Measurements from ENCODE around the gene DNASE1L1.
"Not testable (repeated sequence)": the region's sequence is repeated elsewhere in the genome, so short reads cannot be mapped to it uniquely, and the experiment has no call there.

The DNASE1L1 gene

DNA sequence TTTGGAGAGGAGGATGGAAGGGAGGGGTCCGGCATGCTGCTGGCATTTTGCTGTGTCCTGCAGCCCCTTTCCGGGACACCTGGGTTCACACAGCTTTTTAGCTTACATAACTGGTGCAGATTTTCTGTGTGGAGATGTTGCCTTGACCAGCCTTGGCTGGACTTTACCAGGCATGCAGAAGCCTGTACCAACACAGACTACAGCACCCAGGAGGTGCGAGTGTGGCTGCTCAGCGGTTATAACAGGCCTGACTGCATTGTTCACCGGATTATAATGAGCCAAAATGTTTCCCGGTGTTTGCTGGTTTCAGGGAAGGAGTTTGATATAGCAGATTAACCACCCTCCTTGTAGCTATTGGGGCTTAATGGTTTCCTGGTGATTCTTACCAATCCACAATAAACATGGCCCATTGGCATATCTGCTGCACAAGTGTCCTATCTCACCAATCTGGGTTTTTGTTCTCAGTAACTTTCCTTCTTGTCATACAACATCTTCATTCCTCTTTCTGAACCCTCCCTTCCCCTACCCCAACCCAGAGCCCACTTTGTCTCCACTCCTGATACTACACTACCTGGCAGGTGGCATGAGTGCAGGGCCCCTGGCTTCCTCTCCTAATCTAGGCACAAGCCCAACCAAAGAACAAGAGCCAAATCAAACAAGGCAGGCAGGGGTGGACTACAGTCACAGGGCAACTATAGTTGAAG, 7.0 kb downstream of the DNASE1L1 start:
- Histone ChIP-seq H3K9me3 (ENCODE audit: insufficient read depth, low read depth, low read length) (no peaks in the 10 kb centered on the region), H3F3A (ENCODE audit: low read depth) (no peaks in the 10 kb centered on the region; the same call in 1 of the 2 replicates), H3K4me1 (ENCODE audit: insufficient read depth, low read length, poor library complexity, severe bottlenecking) (peaks cover 13% of the 10 kb centered on the region), H4K20me1 (ENCODE audit: insufficient read depth, low read length, poor library complexity, severe bottlenecking) (peaks cover 25% of the 10 kb centered on the region), H3K4me2 (ENCODE audit: low read depth, low read length, poor library complexity, severe bottlenecking) (no peak overlapping the region), H3K79me2 (ENCODE audit: insufficient read depth, low read length) (peaks cover 31% of the 10 kb centered on the region), H3K27me3 (ENCODE audit: insufficient read depth, low read length, poor library complexity, severe bottlenecking) (peaks cover 8% of the 10 kb centered on the region), H3K36me3 (ENCODE audit: insufficient read depth, low read length) (peaks cover 21% of the 10 kb centered on the region; the same call in 1 of the 2 replicates), H3K4me3 (ENCODE audit: low read length, poor library complexity, severe bottlenecking) (no peak overlapping the region), H3K9ac (ENCODE audit: low read depth, low read length, poor library complexity, severe bottlenecking) (no peak overlapping the region), H3K9me2 (replicated peaks; ENCODE audit: low read depth, low read length) (no peaks in the 10 kb centered on the region), H2AFZ (ENCODE audit: low read length) (no peak overlapping the region)
- no peak for TF ChIP-seq CTCF (conservative IDR thresholded peaks at IDR 0.05; ENCODE audit: low read length)
- no peak for TF ChIP-seq EZH2phosphoT487 (IDR thresholded peaks at IDR 0.05; ENCODE audit: borderline replicate concordance)

- no peak overlapping the region for H2AFZ ChIP-seq (ENCODE audit: low read length)
- H3K4me2 ChIP-seq (ENCODE audit: low read depth, low read length, poor library complexity, severe bottlenecking), result no peak overlapping the region
- peaks cover 8% of the 10 kb centered on the region for H3K27me3 ChIP-seq (ENCODE audit: insufficient read depth, low read length, poor library complexity, severe bottlenecking)
- H3K9me3 ChIP-seq (ENCODE audit: insufficient read depth, low read depth, low read length), result no peaks in the 10 kb centered on the region
- H3K4me3 ChIP-seq (ENCODE audit: low read length, poor library complexity, severe bottlenecking), result no peak overlapping the region
- H4K20me1 ChIP-seq (ENCODE audit: insufficient read depth, low read length, poor library complexity, severe bottlenecking), result peaks cover 25% of the 10 kb centered on the region
- H3K4me1 ChIP-seq (ENCODE audit: insufficient read depth, low read length, poor library complexity, severe bottlenecking), result peaks cover 13% of the 10 kb centered on the region
- H3F3A ChIP-seq (ENCODE audit: low read depth), result no peaks in the 10 kb centered on the region; the same call in 1 of the 2 replicates
- TF ChIP-seq EZH2phosphoT487 (IDR thresholded peaks at IDR 0.05; ENCODE audit: borderline replicate concordance), result no peak
- TF ChIP-seq CTCF (conservative IDR thresholded peaks at IDR 0.05; ENCODE audit: low read length), result no peak
- H3K9me2 ChIP-seq (replicated peaks; ENCODE audit: low read depth, low read length), result no peaks in the 10 kb centered on the region
- peaks cover 35% of the 10 kb centered on the region for H3K79me2 ChIP-seq (ENCODE audit: insufficient read depth, low read length)
- no peak overlapping the region for H3K9ac ChIP-seq (ENCODE audit: low read depth, low read length, poor library complexity, severe bottlenecking)
- peaks cover 21% of the 10 kb centered on the region; the same call in 1 of the 2 replicates for H3K36me3 ChIP-seq (ENCODE audit: insufficient read depth, low read length)
Observed at GRCh38 chrX:154401045-154401799, 7.8 kb downstream of the DNASE1L1 start.

GRCh38 chrX:154400369-154400817, 8.7 kb downstream of the DNASE1L1 start:
- H3K4me3 ChIP-seq (ENCODE audit: low read length, poor library complexity, severe bottlenecking), result peak overlapping the region; percentile 93
- not testable (repeated sequence) for H3K9ac ChIP-seq (ENCODE audit: low read depth, low read length, poor library complexity, severe bottlenecking); H3K9me2 ChIP-seq (replicated peaks; ENCODE audit: low read depth, low read length); H2AFZ ChIP-seq (ENCODE audit: low read length); H3K27me3 ChIP-seq (ENCODE audit: insufficient read depth, low read length, poor library complexity, severe bottlenecking); H3F3A ChIP-seq (ENCODE audit: low read depth); H3K9me3 ChIP-seq (ENCODE audit: insufficient read depth, low read depth, low read length)
- peaks cover 35% of the 10 kb centered on the region for H3K79me2 ChIP-seq (ENCODE audit: insufficient read depth, low read length)
- H4K20me1 ChIP-seq (ENCODE audit: insufficient read depth, low read length, poor library complexity, severe bottlenecking), result peaks cover 25% of the 10 kb centered on the region
- H3K36me3 ChIP-seq (ENCODE audit: insufficient read depth, low read length), result peaks cover 21% of the 10 kb centered on the region; the same call in 1 of the 2 replicates
- H3K4me2 ChIP-seq (ENCODE audit: low read depth, low read length, poor library complexity, severe bottlenecking), result peak overlapping the region; percentile 86
- peaks cover 13% of the 10 kb centered on the region for H3K4me1 ChIP-seq (ENCODE audit: insufficient read depth, low read length, poor library complexity, severe bottlenecking)
